Measurements from ENCODE around the gene MOK.

MOK gene

GRCh38 chr14:102283631-102284129 lies 21.3 kb downstream of the MOK start:
- DNase-seq (ENCODE audit: low spot score): no peak

DNA sequence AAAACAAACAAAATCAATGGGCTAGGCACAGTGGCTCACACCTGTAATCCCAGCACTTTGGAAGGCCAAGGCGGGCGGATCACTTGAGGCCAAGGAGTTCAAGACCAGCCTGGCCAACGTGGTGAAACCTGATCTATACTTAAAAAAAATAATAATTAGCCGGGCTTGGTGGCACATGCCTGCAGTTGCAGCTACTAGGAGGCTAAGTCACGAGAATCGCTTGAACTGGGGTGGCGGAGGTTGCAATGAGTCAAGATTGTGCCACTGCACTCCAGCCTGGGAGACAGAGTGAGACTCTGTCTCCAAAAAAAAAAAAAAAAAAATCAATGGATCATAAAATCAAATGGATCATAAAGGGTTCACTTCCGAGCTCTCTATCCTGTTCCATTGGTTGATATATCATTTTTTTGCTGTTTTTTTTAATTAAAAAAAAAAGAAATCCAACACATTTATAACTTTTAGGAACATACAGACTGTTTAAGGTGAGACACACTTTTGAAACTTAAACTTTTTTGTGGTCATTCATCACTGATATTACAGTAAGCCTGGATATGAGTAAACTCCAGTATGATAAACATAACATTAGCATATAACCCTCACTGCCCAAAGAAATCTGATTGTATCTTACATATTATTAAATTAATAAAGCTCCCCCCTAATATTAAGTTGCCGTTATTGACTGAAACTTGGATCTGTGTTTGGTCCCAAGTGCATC lies 22.1 kb downstream of the MOK start:
- no peak for DNase-seq (ENCODE audit: low spot score)

GRCh38 chr14:102280376-102280962 lies 24.5 kb downstream of the MOK start:
- DNase-seq (ENCODE audit: low spot score): no peak

- no peak for DNase-seq (ENCODE audit: low spot score)
Measured at GRCh38 chr14:102279688-102280348, 25.1 kb downstream of the MOK start.

DNA sequence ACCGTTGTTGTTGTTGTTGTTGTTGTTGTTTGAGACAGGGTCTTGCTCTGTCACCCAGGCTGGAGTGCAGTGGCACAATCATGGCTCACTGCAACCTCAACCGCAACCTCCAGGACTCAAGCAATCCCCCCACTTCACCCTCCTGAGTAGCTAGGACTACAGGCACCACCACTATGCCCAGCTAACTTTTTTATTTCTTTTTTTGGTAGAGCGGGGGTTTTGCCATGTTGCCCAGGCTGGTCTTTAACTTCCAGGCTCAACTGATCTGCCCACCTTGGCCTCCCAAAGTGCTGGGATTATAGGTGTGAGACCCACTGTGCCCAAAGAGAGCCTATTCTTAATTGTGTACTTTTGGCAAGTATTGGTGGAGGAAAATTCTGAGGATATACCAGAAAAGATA lies 25.7 kb downstream of the MOK start:
- no peak for DNase-seq (ENCODE audit: low spot score)

DNA sequence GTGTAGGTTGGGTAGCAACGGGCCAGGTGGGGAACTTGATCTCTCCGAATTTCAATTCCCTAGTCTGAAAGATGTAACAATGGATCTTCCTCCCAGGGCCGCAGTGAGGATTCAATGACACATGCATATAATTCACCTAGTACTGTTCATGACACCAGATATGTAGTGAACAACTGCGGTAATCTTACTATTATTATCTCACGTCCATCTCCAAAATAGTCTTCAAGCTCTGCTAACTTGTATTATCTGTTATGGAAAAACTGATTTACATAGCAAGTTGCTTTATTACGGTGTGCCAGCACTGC lies 26.4 kb downstream of the MOK start:
- no peak for DNase-seq (ENCODE audit: low spot score)

DNA sequence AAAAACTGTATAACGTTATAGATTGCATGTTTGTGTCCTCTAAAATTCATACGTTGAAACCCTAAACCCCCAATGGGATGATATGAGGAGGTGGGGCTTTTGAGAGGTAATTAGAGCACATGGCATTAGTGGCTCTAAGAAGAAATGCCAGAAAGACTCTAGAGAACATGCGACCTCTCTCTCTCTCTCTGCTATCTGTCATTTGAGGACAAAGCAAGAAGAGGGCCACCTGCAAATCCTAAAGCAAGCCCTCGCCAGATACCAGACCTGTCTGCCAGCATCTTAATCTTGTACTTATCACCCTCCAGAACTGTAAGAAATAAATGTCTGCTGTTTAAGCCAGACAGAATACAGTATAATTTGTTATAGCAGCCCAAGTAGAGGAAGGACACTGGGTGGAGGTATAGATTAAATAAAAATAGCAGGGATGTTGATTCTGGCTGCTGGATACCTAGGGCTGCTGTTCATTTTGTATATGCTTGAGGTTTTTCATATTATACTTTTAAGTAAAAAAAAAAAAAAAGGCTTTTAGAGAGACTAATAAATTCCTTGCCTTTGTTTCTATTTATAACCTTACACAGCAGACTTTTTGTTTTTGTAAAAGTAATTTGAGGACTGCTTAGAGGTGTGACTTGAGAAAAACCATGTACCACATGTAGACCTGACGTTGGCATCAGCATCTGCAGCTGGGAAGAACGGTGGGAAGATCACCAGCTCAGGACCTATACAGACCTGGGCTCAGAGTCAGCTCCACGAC lies 26.9 kb downstream of the MOK start:
- DNase-seq (ENCODE audit: low spot score): no peak

- no peak for DNase-seq (ENCODE audit: low spot score)
Measured at GRCh38 chr14:102275866-102276265, 29.1 kb downstream of the MOK start.

DNA sequence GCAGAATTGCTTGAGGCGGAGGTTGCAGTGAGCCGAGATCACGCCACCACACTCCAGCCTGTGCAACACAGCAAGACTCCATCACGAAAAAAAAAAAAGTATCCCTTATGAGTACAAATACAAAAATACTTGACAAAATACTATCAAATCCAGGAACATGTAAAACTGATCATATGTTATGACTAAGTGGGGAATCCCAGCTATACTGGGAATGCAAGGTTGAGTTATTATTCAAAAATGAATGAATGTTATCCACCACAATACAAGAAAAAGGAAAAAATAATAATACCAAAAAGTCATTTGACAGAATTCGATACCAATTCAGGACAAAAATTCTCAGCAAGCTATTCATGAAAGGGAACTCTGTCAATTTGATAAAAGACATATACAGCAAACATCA lies 32.6 kb downstream of the MOK start:
- no peak for DNase-seq (ENCODE audit: low spot score)

DNA sequence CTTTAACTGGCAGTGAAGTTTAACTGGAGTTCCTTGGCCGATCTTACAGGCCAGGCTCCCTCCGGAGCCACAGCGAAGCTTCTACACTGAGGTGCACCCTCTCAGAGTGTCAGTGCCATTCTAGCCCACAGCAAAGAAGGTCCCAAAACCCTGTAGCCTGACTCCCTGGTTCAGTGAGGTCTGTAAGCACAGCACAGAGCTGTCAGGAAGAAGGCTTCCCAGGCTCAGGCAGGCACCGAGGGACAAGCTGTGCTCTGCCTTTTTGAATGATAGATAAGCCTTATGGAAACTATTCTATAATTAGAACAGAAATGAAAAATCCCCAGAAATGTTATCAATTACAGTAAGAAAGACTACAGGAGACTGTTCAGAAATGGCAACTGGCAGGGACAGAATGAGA lies 40.2 kb downstream of the MOK start:
- DNase-seq (ENCODE audit: low spot score): no peak

GRCh38 chr14:102264355-102264754 lies 40.6 kb downstream of the MOK start:
- no peak for DNase-seq (ENCODE audit: low spot score)

- DNase-seq (ENCODE audit: low spot score): no peak
Measured at GRCh38 chr14:102262929-102263462, 42.0 kb downstream of the MOK start.

GRCh38 chr14:102258136-102258535 lies 46.8 kb downstream of the MOK start:
- DNase-seq (ENCODE audit: low spot score): no peak

DNA sequence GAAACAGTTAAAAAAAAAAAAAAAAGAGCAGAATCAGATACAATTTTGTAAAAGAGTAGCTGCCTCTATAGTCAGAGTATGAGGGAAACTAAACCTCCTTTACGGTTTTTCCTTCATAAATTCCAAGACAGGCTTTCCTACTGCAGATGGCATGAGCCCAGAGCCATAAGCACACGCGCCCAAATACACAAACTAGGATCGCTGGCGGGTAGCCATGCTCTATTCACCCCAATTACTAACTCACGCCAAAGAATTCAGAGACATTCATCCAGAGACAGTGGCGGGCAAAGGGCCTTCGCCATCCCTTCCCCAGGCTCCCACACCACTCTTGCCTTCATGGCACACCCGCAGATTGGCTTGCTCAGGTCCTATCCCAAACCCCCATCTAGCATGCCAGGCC lies 48.2 kb downstream of the MOK start:
- DNase-seq (ENCODE audit: low spot score): no peak

DNA sequence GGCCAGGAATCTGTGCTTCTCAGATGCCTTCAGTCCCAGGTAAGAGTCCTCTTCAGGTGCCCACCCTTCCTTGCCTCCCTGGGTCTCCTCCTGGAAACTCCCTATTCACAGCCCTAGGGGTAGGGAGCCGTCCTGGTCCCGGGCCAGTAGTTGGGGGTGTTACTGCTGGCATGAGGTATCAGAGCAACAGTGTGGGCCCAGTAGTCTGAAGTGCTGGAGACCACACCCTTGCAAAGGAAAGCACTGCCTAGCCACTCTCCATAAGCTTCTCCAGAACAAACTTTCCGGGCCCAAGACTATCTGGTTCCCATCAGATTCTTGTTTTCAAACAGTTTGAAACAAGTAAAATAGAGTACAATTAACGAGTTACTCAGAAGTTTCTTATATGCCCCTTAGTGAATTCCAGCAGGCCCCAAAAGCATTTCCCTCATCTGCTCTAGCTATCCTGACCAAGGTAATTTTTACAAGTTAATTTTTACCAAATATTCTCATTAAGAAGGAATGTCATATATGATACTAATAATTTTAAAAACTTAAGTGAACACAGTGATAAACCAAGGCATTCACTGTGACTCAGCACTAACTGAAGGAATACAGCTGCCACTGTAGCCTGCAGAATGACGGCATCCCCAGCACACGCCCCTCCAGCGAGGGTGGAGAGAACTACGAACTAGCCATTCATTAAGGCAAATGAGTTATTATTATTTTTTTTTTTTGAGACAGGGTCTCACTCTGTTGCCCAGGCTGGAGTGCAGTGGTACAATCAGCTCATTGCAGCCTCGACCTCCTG lies 49.4 kb downstream of the MOK start:
- no peak for DNase-seq (ENCODE audit: low spot score)

GRCh38 chr14:102252834-102253801 lies 51.8 kb downstream of the MOK start:
- no peak for DNase-seq (ENCODE audit: low spot score)

GRCh38 chr14:102251161-102251560 lies 53.8 kb downstream of the MOK start:
- DNase-seq (ENCODE audit: low spot score): no peak

DNA sequence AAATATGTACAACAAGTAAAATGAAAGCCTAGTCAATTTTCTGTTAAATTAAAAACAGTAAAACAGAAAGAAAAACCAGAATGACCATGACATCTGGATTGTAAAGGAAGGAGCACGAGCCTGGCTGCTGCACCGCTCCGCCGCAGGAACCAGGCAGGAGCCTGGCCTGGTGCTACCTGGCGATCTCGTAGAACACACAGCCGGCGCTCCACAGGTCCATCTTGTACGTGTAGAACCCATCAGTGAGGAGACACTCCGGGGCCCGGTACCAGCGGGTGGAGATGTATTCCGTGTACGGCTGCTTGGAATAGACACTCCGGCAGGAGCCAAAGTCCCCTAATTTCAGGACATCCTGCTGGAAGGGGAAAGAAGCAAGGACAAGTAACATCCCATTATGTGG lies 54.3 kb downstream of the MOK start:
- DNase-seq (ENCODE audit: low spot score): no peak

DNA sequence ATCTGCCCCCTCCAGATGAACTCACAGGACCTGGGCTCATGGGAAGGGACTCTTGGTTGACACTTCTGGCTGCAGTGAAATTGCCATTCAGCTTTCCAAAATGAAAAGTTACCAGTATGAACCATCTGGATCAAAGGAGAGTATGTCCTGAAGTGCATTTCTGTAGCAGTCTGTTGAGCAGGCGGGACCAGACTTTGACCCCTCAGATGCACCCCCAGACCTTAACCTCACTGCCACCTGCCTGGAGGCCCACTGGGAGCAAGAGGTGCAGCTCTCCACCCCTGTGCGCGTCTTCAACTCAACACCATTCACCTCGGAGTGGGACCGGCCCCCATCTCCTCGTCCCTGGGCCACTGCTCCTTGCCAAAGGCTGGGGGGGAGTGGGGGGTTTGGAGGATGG lies 55.0 kb downstream of the MOK start:
- DNase-seq (ENCODE audit: low spot score): no peak

DNA sequence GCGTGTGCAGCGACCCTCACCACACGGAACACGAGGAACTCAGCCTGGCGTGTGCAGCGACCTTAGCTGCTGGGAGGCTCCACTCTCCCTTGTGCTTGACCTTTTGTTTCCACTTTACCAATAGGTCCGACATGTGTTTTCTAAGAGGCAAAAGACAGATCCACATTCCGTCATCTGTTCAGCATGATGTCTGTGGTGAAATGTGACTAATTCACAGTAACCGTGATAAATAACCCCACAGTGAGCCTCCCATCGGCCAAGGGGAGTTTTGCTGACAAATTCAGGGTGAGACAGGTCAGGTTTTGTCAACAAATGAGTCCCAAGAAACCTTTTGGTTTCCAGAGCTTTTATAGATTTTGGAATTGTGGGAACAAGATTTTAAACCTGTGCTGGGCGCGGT lies 55.9 kb downstream of the MOK start:
- DNase-seq (ENCODE audit: low spot score): no peak

DNA sequence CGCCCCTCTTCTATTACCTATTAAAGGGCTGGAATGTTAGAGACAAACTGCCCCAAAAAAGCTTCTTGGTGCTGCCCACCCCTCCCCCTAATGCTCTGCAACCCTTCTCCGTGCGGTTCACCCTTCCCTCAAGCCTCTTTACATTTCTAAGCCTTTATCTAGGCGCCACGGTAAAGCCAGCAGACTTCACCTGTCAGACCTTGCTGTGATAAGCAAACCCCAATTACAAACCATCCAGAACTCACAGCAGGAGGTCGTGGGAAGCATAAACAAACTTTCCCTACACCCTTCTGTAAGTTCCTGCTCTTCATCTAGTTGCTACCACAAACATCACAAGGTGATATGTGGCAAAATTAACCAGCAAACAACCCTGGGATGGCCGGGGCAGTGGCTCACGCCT lies 56.8 kb downstream of the MOK start:
- no peak for DNase-seq (ENCODE audit: low spot score)
